Calu3 (cell line): Measurements from ENCODE around the gene HOXB4. TPM values are rescaled to one million over a fixed set of nuclear protein-coding genes. Genes with fewer than 3 reads are reported as not detected.

Experiments
- BruUV-seq: library from RNA; stranded (reverse); fragments of 400-500 nt; replicated peaks from 2 replicates; lab custom pipeline; 2021; lab: Mats Ljungman, UMichigan
- CTCF ChIA-PET: fragments of 300-600 bp; sonication (Branson Sonifier 250); formaldehyde crosslinking; loops from one replicate; lab custom pipeline; 2022; ENCODE audit warnings: antibody characterized with exemption; lab: Charles Lee
- DNase-seq: peaks from one replicate; pipeline ENCODE4 v3.0.0; 2022
- H3K27ac Mint-ChIP-seq: one replicate; pipeline ENCODE4 v1.8.0; 2022; ENCODE audit warnings: mixed read lengths; ENCODE audit not compliant: unreplicated experiment
- H3K27me3 Mint-ChIP-seq: one replicate; pipeline ENCODE4 v1.8.0; 2022; ENCODE audit warnings: mixed read lengths; ENCODE audit not compliant: unreplicated experiment
- H3K36me3 Mint-ChIP-seq: one replicate; pipeline ENCODE4 v1.8.0; 2022; ENCODE audit warnings: mild to moderate bottlenecking, moderate library complexity, mixed read lengths; ENCODE audit not compliant: insufficient read depth, unreplicated experiment
- H3K4me1 Mint-ChIP-seq: one replicate; pipeline ENCODE4 v1.8.0; 2022; ENCODE audit warnings: mild to moderate bottlenecking, low read depth, mixed read lengths; ENCODE audit not compliant: unreplicated experiment
- H3K4me3 Mint-ChIP-seq: one replicate; pipeline ENCODE4 v1.8.0; 2022; ENCODE audit warnings: mild to moderate bottlenecking, low read depth, moderate library complexity, mixed read lengths; ENCODE audit not compliant: unreplicated experiment
- H3K9me3 Mint-ChIP-seq: one replicate; pipeline ENCODE4 v1.8.0; 2022; ENCODE audit warnings: low read depth, mixed read lengths; ENCODE audit not compliant: unreplicated experiment
- CTCF ChIP-seq: fragments of 200-600 bp; IDR thresholded peaks from one replicate; pipeline ENCODE4 v1.8.0; 2022; ENCODE audit warnings: antibody characterized with exemption; ENCODE audit not compliant: unreplicated experiment
- intact Hi-C: fragments of 100-400 bp; cut with micrococcal nuclease; formaldehyde crosslinking; loops from one replicate; pipeline ENCODE4 v1.10.0; 2022; ENCODE audit not compliant: unreplicated experiment
- total RNA-seq: library from RNA; stranded (reverse); gene quantifications from 2 replicates; pipeline ENCODE4 v1.2.3, GENCODE V29; 2022

Gene HOXB4
- total RNA-seq, 1 experiment from 2014 or later: 28.0 TPM

DNA sequence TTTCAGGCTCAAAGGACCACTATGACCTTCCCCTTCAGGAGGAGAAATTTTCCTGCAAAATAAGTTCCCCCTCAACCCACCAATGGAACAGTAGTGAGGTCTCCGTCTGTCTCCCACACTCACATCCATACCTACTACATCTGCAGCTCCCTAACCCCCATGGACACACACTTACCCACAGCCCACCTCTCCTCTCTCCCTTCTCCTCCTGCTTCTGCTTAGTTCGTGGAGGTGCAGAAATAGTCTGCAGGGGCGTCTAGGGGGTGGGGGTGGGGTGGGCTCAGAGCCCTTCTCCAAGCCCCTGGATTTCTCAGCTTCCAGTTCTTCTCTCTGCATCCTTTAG is 8.9 kb downstream of the HOXB4 start:
- intact Hi-C loops: no loop called here
- H3K27ac Mint-ChIP-seq: no peak overlapping the region
- no peaks in the 10 kb centered on the region for H3K27me3 Mint-ChIP-seq
- H3K4me1 Mint-ChIP-seq: peaks cover 27% of the 10 kb centered on the region
- H3K4me3 Mint-ChIP-seq: no peak overlapping the region
- peaks cover 65% of the 10 kb centered on the region for H3K36me3 Mint-ChIP-seq
- DNase-seq: no peak
- no TSS peak for BruUV-seq
- no peak for TF ChIP-seq CTCF
- CTCF ChIA-PET: no interaction called here
- H3K9me3 Mint-ChIP-seq: no peaks in the 10 kb centered on the region

GRCh38 chr17:48568499-48569239 is 9.5 kb downstream of the HOXB4 start:
- Mint-ChIP-seq H3K4me1 (peaks cover 22% of the 10 kb centered on the region), H3K36me3 (peaks cover 64% of the 10 kb centered on the region), H3K9me3 (no peaks in the 10 kb centered on the region), H3K27ac (no peak overlapping the region), H3K4me3 (no peak overlapping the region), H3K27me3 (no peaks in the 10 kb centered on the region)
- CTCF ChIA-PET: interaction anchor here (1.6 kb wide), 1 partner anchor 22 kb away, joined by 4 read pairs; no protein-coding TSS in a partner anchor
- intact Hi-C loops: no loop called here
- no peak for TF ChIP-seq CTCF
- no peak for DNase-seq
- BruUV-seq: no TSS peak

DNA sequence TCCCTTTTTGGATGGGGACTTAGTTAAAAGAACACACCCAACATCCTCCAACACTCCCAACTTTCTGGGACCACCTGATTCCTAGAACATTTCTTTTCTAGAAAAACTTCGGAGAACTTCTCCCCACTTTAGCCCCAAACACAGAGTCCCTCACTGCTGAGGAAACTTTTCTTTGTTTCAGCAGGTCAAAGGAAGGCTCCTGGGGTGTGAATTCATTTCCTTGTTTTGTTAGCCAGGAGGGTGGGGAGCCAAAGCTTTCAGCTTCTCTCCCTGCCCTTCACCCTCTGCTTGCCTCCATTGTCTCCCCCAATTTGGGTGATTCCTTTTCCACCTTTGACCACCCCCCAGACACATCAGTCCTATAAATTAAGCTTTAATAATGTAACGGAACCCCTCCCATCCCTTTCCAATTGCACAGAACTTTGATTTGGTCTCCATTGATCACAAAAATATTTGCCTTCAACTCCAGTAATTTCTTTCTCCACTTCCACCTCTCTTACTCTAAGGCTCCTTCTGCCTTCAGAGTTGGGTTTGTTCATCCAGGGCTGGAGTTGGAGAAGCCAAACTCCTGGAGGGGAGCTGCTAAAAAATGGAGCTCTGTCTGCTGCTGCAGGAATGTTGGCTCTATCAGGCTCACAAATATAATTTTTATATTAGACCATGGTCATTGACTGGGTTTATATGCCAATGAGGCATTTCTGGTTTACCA is 10.3 kb downstream of the HOXB4 start:
- Mint-ChIP-seq H3K27me3 (no peaks in the 10 kb centered on the region), H3K9me3 (no peaks in the 10 kb centered on the region), H3K27ac (no peak overlapping the region), H3K4me3 (no peak overlapping the region), H3K36me3 (peaks cover 64% of the 10 kb centered on the region), H3K4me1 (peaks cover 22% of the 10 kb centered on the region)
- TF ChIP-seq CTCF: no peak
- intact Hi-C loops: no loop called here
- no peak for DNase-seq
- no TSS peak for BruUV-seq
- CTCF ChIA-PET: interaction anchor here (0.7 to 1.6 kb wide), 3 partner anchors 21 to 47 kb away, joined by 3 to 4 read pairs (median 3); partner anchors contain the start of gene HOXB8

GRCh38 chr17:48567209-48567608 is 10.9 kb downstream of the HOXB4 start:
- intact Hi-C loops: no loop called here
- Mint-ChIP-seq H3K27me3 (no peaks in the 10 kb centered on the region), H3K36me3 (peaks cover 64% of the 10 kb centered on the region), H3K27ac (no peak overlapping the region), H3K4me1 (peaks cover 25% of the 10 kb centered on the region), H3K4me3 (no peak overlapping the region), H3K9me3 (no peaks in the 10 kb centered on the region)
- no peak for DNase-seq
- BruUV-seq: no TSS peak
- CTCF ChIA-PET: interaction anchor here (0.7 to 1.8 kb wide), 4 partner anchors 11 to 48 kb away, joined by 3 to 4 read pairs (median 4); partner anchors contain the start of genes HOXB4 and HOXB8
- no peak for TF ChIP-seq CTCF
